ENCODE measurements around the gene TYK2.
"Not testable (repeated sequence)": the region's sequence is repeated elsewhere in the genome, so short reads cannot be mapped to it uniquely, and the experiment has no call there.

Gene TYK2

GRCh38 chr19:10380313-10381102, at the start of gene TYK2:
Gene TYK2 (minus strand): TSS chr19:10380572. CDS start chr19:10378406, 2,166 bp downstream.
- peak; percentile 96 for DNase-seq

- DNase-seq: no peak
Observed at GRCh38 chr19:10428996-10429381, 48.6 kb upstream of the TYK2 start.

GRCh38 chr19:10427169-10427568, 46.8 kb upstream of the TYK2 start:
- DNase-seq: no peak

DNA sequence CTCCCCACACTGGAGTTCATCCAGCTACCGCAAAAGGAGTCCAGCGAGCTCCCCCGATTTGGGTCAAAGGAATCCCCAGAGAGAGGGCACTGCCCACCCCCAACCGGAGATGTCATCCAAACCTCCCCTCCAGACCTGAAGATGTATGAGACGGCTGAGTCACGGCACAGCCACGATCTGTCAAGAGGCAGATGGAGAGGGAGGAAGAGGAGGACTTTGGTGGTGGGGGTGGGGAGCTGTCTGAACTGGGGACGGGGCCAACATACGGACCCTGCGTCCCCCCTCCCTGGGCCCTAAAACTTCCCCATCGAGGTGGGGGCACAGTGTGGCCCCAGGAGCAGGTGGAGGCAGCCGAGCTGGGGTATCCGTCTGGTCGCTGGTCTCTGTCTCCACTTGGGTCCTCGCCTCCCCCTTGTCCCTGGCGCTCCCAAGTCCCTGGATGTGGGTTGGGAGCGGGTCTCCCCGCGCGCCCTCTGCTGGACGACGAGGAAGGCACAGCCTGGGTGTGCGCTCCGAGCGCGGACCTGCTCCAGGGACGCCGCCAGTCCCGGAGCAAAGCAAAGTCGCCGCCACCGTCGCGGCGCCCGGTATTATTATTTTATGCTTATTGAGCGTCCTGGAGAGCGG, 43.8 kb upstream of the TYK2 start:
- DNase-seq: peak; percentile 55

GRCh38 chr19:10422846-10423245, 42.5 kb upstream of the TYK2 start:
- DNase-seq: no peak

- no peak for DNase-seq
Observed at GRCh38 chr19:10422046-10422461, 41.7 kb upstream of the TYK2 start.

GRCh38 chr19:10421240-10422045, 41.1 kb upstream of the TYK2 start:
- no peak for DNase-seq

GRCh38 chr19:10420444-10421239, 40.3 kb upstream of the TYK2 start, which contains the start of gene PDE4A:
Gene PDE4A (plus strand): TSS chr19:10420538. CDS start chr19:10420765, 227 bp downstream.
- DNase-seq: peak; percentile 39

DNA sequence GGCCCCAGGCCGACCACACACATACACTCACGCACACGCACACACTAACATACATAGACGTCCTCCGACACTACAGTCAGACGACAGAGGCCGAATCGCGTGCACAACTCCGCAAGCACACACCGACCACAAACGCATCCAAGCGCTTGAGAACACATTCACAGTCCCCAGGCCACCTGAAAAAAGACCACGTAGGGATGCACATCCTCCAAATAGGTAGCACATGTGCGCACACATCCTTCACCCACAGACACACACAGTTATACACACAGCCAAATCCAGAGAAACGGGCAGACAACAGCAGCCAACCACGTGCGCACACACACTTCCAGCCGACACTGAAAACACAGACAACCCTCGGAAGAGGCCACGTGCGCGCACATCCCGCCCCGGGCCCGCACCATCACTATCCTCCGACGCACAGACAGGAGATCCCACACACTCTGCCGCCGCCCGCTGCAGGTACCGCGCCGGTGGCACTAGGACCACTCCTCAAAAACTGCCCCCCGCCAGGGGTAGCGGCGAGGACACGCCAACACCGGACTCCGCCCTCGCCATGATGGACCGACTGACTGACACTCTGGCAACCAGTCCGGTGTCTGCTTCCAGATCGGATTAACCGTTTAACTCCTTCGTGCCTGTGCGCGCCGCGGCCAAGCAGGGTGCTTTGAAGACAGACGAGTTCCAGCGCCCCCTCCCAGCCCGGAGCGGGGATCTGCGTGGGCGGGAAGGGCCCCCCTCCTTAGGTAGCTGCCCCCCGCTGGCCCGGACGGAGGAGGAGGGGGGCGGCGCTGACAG, 39.5 kb upstream of the TYK2 start:
- peak; percentile 55 for DNase-seq

- no peak for DNase-seq
Observed at GRCh38 chr19:10419200-10419645, 38.9 kb upstream of the TYK2 start.

- DNase-seq: no peak
Observed at GRCh38 chr19:10418485-10419199, 38.3 kb upstream of the TYK2 start.

DNA sequence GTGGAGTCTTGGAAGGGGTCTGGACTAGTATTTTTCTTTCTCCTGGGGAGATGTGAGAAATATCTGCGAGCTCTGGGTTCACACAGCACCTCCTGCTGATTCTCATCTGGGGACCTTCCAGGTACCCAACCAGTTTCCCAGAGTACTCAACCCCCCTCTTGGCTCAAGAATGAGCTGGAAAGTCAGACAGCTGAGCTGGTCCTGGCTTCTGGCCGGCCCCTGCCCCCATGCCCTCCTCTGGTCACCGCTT, 37.8 kb upstream of the TYK2 start:
- DNase-seq: no peak

- no peak for DNase-seq
Observed at GRCh38 chr19:10417541-10418234, 37.3 kb upstream of the TYK2 start.

DNA sequence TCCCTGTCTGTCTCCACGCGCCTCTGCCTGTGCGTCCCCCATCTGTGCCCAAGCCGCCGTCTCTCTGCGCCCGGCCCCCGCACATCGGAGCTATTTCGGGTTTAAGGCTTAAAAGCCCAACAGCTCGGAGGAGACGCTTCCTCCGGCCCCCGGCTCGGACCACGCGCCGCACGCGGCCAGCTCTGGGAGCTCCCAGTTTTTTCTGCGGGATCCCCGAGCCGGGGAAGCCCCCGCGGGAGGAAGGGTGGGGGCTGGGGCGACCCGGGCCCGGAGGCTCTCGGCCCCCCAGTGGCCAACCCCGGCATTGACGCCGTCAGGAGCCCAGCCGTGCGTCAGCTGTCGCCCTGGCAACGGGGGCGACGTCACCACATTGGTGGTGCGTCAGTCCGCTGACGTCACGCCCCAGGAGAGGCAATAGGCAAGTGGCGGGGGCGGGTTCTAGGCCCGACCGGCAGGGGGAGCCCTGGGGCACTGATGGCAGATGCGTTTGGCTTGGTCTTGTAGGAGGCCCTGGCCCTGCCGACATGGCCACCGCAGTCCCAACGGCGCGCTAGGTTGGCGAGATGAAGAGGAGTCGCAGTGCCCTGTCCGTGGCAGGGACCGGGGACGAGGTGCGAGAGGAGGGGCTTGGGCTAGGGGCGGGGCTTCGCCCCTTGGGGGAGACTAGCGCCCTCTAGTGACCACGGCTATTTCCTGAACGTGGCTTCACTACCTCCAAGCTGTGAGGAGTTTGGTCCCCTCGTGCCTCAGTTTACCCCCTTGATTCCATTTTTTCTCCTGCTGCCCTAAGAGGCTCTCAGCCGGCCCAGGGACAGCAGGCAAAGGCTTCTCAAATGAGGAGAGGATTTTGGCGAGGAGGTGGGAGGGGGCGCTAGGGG, 36.2 kb upstream of the TYK2 start:
- peak; percentile 75 for DNase-seq

DNA sequence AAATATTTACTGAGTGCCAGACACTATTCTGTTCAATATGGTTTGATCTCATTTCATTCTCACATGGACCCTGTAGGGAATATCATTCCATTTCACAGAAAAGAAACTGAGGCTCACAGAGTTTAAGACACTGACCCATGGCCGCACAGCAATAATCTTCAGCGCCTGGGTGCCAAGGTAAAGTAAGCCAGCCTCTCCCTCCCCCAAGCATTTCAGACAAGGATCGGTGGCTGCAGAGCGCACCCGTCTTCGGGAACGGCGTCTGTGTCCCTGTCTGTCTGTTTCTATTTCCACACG, 35.7 kb upstream of the TYK2 start:
- no peak for DNase-seq

DNA sequence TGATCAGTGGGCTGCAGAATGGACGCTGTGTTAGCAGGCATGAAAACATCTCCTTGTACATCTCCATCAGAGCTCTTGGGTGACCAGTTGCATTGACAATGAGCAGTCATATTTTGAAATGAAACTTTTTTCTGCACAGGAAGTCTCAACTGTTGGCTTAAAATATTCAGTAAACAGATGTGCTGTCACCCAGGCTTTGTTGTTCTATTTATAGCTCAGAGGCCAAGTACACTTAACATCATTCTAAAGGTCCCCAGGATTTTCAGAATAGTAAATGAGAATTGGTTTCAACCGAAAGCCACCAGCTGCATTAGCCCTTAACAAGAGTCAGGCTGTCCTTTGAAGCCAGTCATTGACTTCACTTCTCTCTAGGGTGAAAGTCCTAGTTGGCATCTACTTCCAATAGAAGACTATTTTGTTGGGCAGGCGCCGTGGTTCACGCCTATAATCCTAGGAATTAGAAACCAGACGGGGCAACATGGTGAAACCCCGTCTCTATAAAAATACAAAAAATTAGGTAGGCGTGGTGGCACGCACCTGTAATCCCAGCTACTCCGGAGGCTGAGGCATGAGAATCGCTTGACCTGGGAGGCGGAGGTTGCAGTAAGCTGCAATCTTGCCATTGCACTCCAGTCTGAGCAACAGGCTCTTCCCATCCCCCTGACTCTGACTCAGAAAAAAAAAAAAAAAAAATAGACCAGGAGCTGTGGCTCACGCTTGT, 32.0 kb upstream of the TYK2 start:
- DNase-seq: peak; percentile 24

- DNase-seq: not testable (repeated sequence)
Observed at GRCh38 chr19:10411224-10411623, 30.9 kb upstream of the TYK2 start.

DNA sequence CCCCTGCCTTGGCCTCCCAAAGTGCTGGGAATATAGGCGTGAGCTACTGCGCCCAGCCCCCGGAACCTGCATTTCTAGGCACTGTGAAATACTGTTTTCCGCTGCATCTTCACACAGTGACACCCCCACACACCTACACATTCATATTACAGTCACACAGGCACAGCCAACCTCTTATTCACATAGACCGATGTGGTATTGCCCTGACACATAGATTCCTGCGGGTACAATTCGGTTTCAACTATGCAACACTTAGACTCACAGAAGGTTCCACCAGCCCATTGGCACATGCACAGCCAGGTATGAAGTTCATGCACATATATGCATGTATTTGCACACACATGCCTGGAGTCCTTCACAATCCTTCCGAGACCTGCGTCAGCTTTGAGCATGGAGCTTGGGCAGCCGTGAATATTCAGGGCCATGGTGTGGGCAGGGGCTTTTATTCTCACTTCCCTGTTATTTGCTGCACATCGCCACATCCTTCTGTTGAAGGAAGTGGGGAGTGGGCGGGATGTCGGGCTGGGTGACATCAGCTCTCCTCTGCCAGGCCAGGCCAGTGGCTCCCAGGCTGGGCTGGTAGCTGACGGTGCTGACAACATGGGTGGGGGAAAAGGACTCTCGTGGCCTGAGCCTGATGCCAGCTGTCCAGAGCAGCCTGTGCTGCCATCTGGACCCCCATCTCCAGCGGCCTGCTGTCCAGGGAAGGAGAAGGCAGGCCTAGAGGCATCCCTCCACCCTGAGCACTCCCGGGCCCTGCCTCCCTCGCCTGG, 28.3 kb upstream of the TYK2 start:
- no peak for DNase-seq

All from HCEC 1CT (cell line).